DND-41 (cell line): Measurements from ENCODE around the gene PRSS23.

ENCODE experiments used
- ATAC-seq: fragments of 200-7000 bp; cut with Tn5 transposase; 3 replicates; pipeline ENCODE4 v1.9.1; 2021; ENCODE audit warnings: low read depth; ENCODE audit not compliant: insufficient read depth
- DNase-seq: peaks from one replicate; pipeline ENCODE4 v3.0.0-alpha.2; 2020
- H2AFZ ChIP-seq: 2 replicates; pipeline ENCODE4 v1.6.0; 2012; ENCODE audit warnings: low read depth, low read length
- H3K27ac ChIP-seq: 2 replicates; pipeline ENCODE4 v1.5.1; 2012; ENCODE audit warnings: low read length, inconsistent platforms
- H3K27me3 ChIP-seq: fragments of 200-600 bp; sonication (generic); 2 replicates; pipeline ENCODE4 v1.6.0; 2012; ENCODE audit warnings: low read length, mild to moderate bottlenecking, inconsistent platforms; ENCODE audit not compliant: insufficient read depth, poor library complexity
- H3K36me3 ChIP-seq: 2 replicates; pipeline ENCODE4 v1.5.1; 2012; ENCODE audit warnings: low read length, inconsistent platforms; ENCODE audit not compliant: insufficient read depth
- H3K4me1 ChIP-seq: 2 replicates; pipeline ENCODE4 v1.5.1; 2012; ENCODE audit warnings: mild to moderate bottlenecking, low read length; ENCODE audit not compliant: insufficient read depth
- H3K4me2 ChIP-seq: 2 replicates; pipeline ENCODE4 v1.6.0; 2012; ENCODE audit warnings: mild to moderate bottlenecking, moderate library complexity, low read length, inconsistent platforms; ENCODE audit not compliant: insufficient read depth
- H3K4me3 ChIP-seq, 2 experiments: fragments of 200-600 bp in 1 of 2; shearing (Covaris generic) in 1 of 2; 2 replicates each; pipeline ENCODE4 v1.5.1; 2012 to 2016; ENCODE audit warnings: inconsistent platforms in 2 of 2, low read length in 2 of 2, mild to moderate bottlenecking in 2 of 2, low read depth in 1 of 2, moderate library complexity in 1 of 2
- H3K79me2 ChIP-seq: 2 replicates; pipeline ENCODE4 v1.6.0; 2012; ENCODE audit warnings: low read length, inconsistent platforms; ENCODE audit not compliant: insufficient read depth
- H3K9ac ChIP-seq: 2 replicates; pipeline ENCODE4 v1.6.0; 2012; ENCODE audit warnings: low read depth, mild to moderate bottlenecking, inconsistent platforms, low read length, moderate library complexity
- H3K9me3 ChIP-seq: 2 replicates; pipeline ENCODE4 v1.5.1; 2012; ENCODE audit warnings: low read length, moderate library complexity, mild to moderate bottlenecking, inconsistent platforms; ENCODE audit not compliant: insufficient read depth, severe bottlenecking
- H4K20me1 ChIP-seq: 2 replicates; pipeline ENCODE4 v1.6.0; 2012; ENCODE audit warnings: low read length; ENCODE audit not compliant: insufficient read depth
- CTCF ChIP-seq: IDR thresholded peaks from 2 replicates; pipeline ENCODE4 v1.5.1; 2012; ENCODE audit warnings: borderline replicate concordance, low read length, moderate library complexity, mild to moderate bottlenecking; ENCODE audit not compliant: poor library complexity, severe bottlenecking; ENCODE audit errors: extremely low read depth
- EZH2 ChIP-seq: IDR thresholded peaks from 3 replicates; pipeline ENCODE4 v1.6.1; 2012; ENCODE audit warnings: borderline replicate concordance, low read depth, mild to moderate bottlenecking, moderate library complexity, low read length, inconsistent platforms; ENCODE audit not compliant: severe bottlenecking

Gene PRSS23

GRCh38 chr11:86809561-86809960, 9.2 kb downstream of the PRSS23 start:
- Histone ChIP-seq H3K27ac (no peak overlapping the region), H3K36me3 (no peaks in the 10 kb centered on the region), H3K4me1 (no peaks in the 10 kb centered on the region), H2AFZ (no peak overlapping the region), H3K27me3 (peaks cover 16% of the 10 kb centered on the region), H3K9me3 (no peaks in the 10 kb centered on the region), H3K4me3 (no peak overlapping the region), H4K20me1 (no peaks in the 10 kb centered on the region), H3K9ac (no peak overlapping the region), H3K79me2 (no peaks in the 10 kb centered on the region), H3K4me2 (no peak overlapping the region)
- DNase-seq (no peak), ATAC-seq (no peak)
- TF ChIP-seq CTCF (no peak), EZH2 (no peak)

GRCh38 chr11:86810288-86810687, 9.9 kb downstream of the PRSS23 start:
- no peak overlapping the region for H2AFZ ChIP-seq
- H3K4me2 ChIP-seq = no peak overlapping the region
- H3K4me3 ChIP-seq = no peak overlapping the region
- no peak overlapping the region for H3K27ac ChIP-seq
- peaks cover 16% of the 10 kb centered on the region for H3K27me3 ChIP-seq
- H3K9ac ChIP-seq = no peak overlapping the region
- H3K9me3 ChIP-seq = no peaks in the 10 kb centered on the region
- H3K4me1 ChIP-seq = no peaks in the 10 kb centered on the region
- DNase-seq (no peak), ATAC-seq (no peak)
- H4K20me1 ChIP-seq = no peaks in the 10 kb centered on the region
- TF ChIP-seq EZH2 = no peak
- H3K36me3 ChIP-seq = no peaks in the 10 kb centered on the region
- no peaks in the 10 kb centered on the region for H3K79me2 ChIP-seq

- H3K27ac ChIP-seq = no peak overlapping the region
- no peaks in the 10 kb centered on the region for H3K79me2 ChIP-seq
- ATAC-seq (no peak), DNase-seq (no peak)
- H3K4me3 ChIP-seq = no peak overlapping the region
- no peak overlapping the region for H3K9ac ChIP-seq
- H3K9me3 ChIP-seq = no peaks in the 10 kb centered on the region
- peaks cover 23% of the 10 kb centered on the region for H3K27me3 ChIP-seq
- H3K4me1 ChIP-seq = no peaks in the 10 kb centered on the region
- no peak for TF ChIP-seq CTCF
- no peak overlapping the region for H2AFZ ChIP-seq
- no peaks in the 10 kb centered on the region for H4K20me1 ChIP-seq
- no peaks in the 10 kb centered on the region for H3K36me3 ChIP-seq
- no peak overlapping the region for H3K4me2 ChIP-seq
Observed at GRCh38 chr11:86811637-86812321, 11.4 kb downstream of the PRSS23 start.

- Histone ChIP-seq H3K4me2 (no peak overlapping the region), H2AFZ (no peak overlapping the region)
Observed at GRCh38 chr11:86812322-86812670, 12.0 kb downstream of the PRSS23 start.

More at GRCh38 chr11:86812322-86812670, 12.0 kb downstream of the PRSS23 start:
- no peaks in the 10 kb centered on the region for H3K36me3 ChIP-seq
- DNase-seq (no peak), ATAC-seq (no peak)
- no peak overlapping the region for H3K4me3 ChIP-seq
- H3K9me3 ChIP-seq = no peaks in the 10 kb centered on the region
- no peak for TF ChIP-seq EZH2
- no peak for TF ChIP-seq CTCF
- no peaks in the 10 kb centered on the region for H3K79me2 ChIP-seq
- H3K27me3 ChIP-seq = peaks cover 24% of the 10 kb centered on the region
- H3K9ac ChIP-seq = no peak overlapping the region
- no peaks in the 10 kb centered on the region for H4K20me1 ChIP-seq
- no peaks in the 10 kb centered on the region for H3K4me1 ChIP-seq
- H3K27ac ChIP-seq = no peak overlapping the region
